ENCODE measurements around the gene ANKRD44. TPM values are rescaled to one million over a fixed set of nuclear protein-coding genes. Genes with fewer than 3 reads are reported as not detected.

Gene ANKRD44
- total RNA-seq, 2 experiments from 2014 or later, result 188 to 224 TPM

GRCh38 chr2:197273485-197273884 is 37.1 kb downstream of the ANKRD44 start:
- no peak for DNase-seq
- Mint-ChIP-seq H3K4me1 (ENCODE audit: low read depth) (peaks cover 78% of the 10 kb centered on the region), H3K27ac (no peak overlapping the region), H3K27me3 (ENCODE audit: low read depth) (no peaks in the 10 kb centered on the region), H3K9me3 (ENCODE audit: insufficient read depth) (no peaks in the 10 kb centered on the region), H3K36me3 (ENCODE audit: low read depth) (peaks cover 48% of the 10 kb centered on the region), H3K4me3 (no peak overlapping the region)
- ChIA-PET CTCF (interaction anchor here (1.3 kb wide), 1 partner anchor 160 kb away, joined by 3 read pairs; no protein-coding TSS in a partner anchor), POLR2A (interaction anchor here (0.6 to 0.7 kb wide), 3 partner anchors 12 to 36 kb away, joined by 3 to 4 read pairs (median 3); no protein-coding TSS in a partner anchor)
- ATAC-seq, result no peak

GRCh38 chr2:197270601-197271000 is 40.0 kb downstream of the ANKRD44 start:
- H3K4me3 Mint-ChIP-seq, result no peak overlapping the region
- no peaks in the 10 kb centered on the region for H3K27me3 Mint-ChIP-seq (ENCODE audit: low read depth)
- ChIA-PET CTCF (interaction anchor here (2.9 kb wide), 1 partner anchor 10 kb away, joined by 10 read pairs; no protein-coding TSS in a partner anchor), POLR2A (interaction anchor here (1.4 to 1.8 kb wide), 3 partner anchors 14 to 34 kb away, joined by 3 to 6 read pairs (median 6); no protein-coding TSS in a partner anchor)
- H3K4me1 Mint-ChIP-seq (ENCODE audit: low read depth), result peaks cover 88% of the 10 kb centered on the region
- ATAC-seq (no peak), DNase-seq (no peak)
- H3K9me3 Mint-ChIP-seq (ENCODE audit: insufficient read depth), result no peaks in the 10 kb centered on the region
- peak overlapping the region; percentile 36 for H3K27ac Mint-ChIP-seq
- H3K36me3 Mint-ChIP-seq (ENCODE audit: low read depth), result peaks cover 47% of the 10 kb centered on the region

- ChIA-PET CTCF (interaction anchor here (0.6 to 2.9 kb wide), 3 partner anchors 10 to 26 kb away, joined by 3 to 10 read pairs (median 5); no protein-coding TSS in a partner anchor), POLR2A (interaction anchor here (1.1 to 1.8 kb wide), 5 partner anchors 8 to 35 kb away, joined by 3 to 8 read pairs (median 6); no protein-coding TSS in a partner anchor)
- H3K36me3 Mint-ChIP-seq (ENCODE audit: low read depth), result peaks cover 41% of the 10 kb centered on the region
- DNase-seq (no peak), ATAC-seq (no peak)
- no peaks in the 10 kb centered on the region for H3K27me3 Mint-ChIP-seq (ENCODE audit: low read depth)
- no peaks in the 10 kb centered on the region for H3K9me3 Mint-ChIP-seq (ENCODE audit: insufficient read depth)
- peaks cover 92% of the 10 kb centered on the region for H3K4me1 Mint-ChIP-seq (ENCODE audit: low read depth)
- H3K27ac Mint-ChIP-seq, result peak overlapping the region; percentile 49
- no peak overlapping the region for H3K4me3 Mint-ChIP-seq
Observed at GRCh38 chr2:197269815-197270214, 40.8 kb downstream of the ANKRD44 start.

GRCh38 chr2:197268786-197269584 is 41.6 kb downstream of the ANKRD44 start:
- peaks cover 37% of the 10 kb centered on the region for H3K36me3 Mint-ChIP-seq (ENCODE audit: low read depth)
- ATAC-seq, result peak; percentile 54
- no peak overlapping the region for H3K4me3 Mint-ChIP-seq
- peak overlapping the region; percentile 19 for H3K27ac Mint-ChIP-seq
- DNase-seq, result no peak
- peaks cover 92% of the 10 kb centered on the region for H3K4me1 Mint-ChIP-seq (ENCODE audit: low read depth)
- POLR2A ChIA-PET, result interaction anchor here (1.1 to 1.7 kb wide), 3 partner anchors 9 to 18 kb away, joined by 3 to 8 read pairs (median 6); no protein-coding TSS in a partner anchor
- CTCF ChIA-PET, result interaction anchor here (0.6 to 1.3 kb wide), 3 partner anchors 18 to 31 kb away, joined by 3 to 5 read pairs (median 3); no protein-coding TSS in a partner anchor
- H3K9me3 Mint-ChIP-seq (ENCODE audit: insufficient read depth), result no peaks in the 10 kb centered on the region
- no peaks in the 10 kb centered on the region for H3K27me3 Mint-ChIP-seq (ENCODE audit: low read depth)

- peak overlapping the region; percentile 75 for H3K27ac Mint-ChIP-seq
- ATAC-seq (peak; percentile 62), DNase-seq (peak; percentile 55)
- H3K9me3 Mint-ChIP-seq (ENCODE audit: insufficient read depth), result no peaks in the 10 kb centered on the region
- peaks cover 99% of the 10 kb centered on the region for H3K4me1 Mint-ChIP-seq (ENCODE audit: low read depth)
- ChIA-PET POLR2A (interaction anchor here (1.4 to 1.7 kb wide), 3 partner anchors 10 to 43 kb away, joined by 3 to 8 read pairs (median 8); partner anchors contain the start of gene ANKRD44), CTCF (interaction anchor here (1.0 to 3.0 kb wide), 11 partner anchors 10 to 75 kb away, joined by 3 to 9 read pairs (median 3); no protein-coding TSS in a partner anchor)
- H3K4me3 Mint-ChIP-seq, result peak overlapping the region; percentile 52
- H3K36me3 Mint-ChIP-seq (ENCODE audit: low read depth), result peaks cover 43% of the 10 kb centered on the region
- H3K27me3 Mint-ChIP-seq (ENCODE audit: low read depth), result no peaks in the 10 kb centered on the region
Observed at GRCh38 chr2:197266477-197266876, 44.1 kb downstream of the ANKRD44 start.

GRCh38 chr2:197265924-197266323 is 44.7 kb downstream of the ANKRD44 start:
- peaks cover 97% of the 10 kb centered on the region for H3K4me1 Mint-ChIP-seq (ENCODE audit: low read depth)
- ATAC-seq, result no peak
- ChIA-PET CTCF (interaction anchor here (1.0 to 3.0 kb wide), 10 partner anchors 10 to 75 kb away, joined by 3 to 9 read pairs (median 4); no protein-coding TSS in a partner anchor), POLR2A (interaction anchor here (1.3 to 2.0 kb wide), 5 partner anchors 32 to 60 kb away, joined by 3 to 5 read pairs (median 3); partner anchors contain the start of gene ANKRD44)
- peak overlapping the region; percentile 52 for H3K4me3 Mint-ChIP-seq
- H3K9me3 Mint-ChIP-seq (ENCODE audit: insufficient read depth), result no peaks in the 10 kb centered on the region
- DNase-seq, result no peak
- H3K27ac Mint-ChIP-seq, result peak overlapping the region; percentile 75
- peaks cover 42% of the 10 kb centered on the region for H3K36me3 Mint-ChIP-seq (ENCODE audit: low read depth)
- H3K27me3 Mint-ChIP-seq (ENCODE audit: low read depth), result no peaks in the 10 kb centered on the region

- CTCF ChIA-PET, result interaction anchor here (0.7 to 3.0 kb wide), 7 partner anchors 9 to 152 kb away, joined by 3 to 9 read pairs (median 3); no protein-coding TSS in a partner anchor
- POLR2A ChIA-PET, result interaction anchor here (1.3 to 2.0 kb wide), 5 partner anchors 10 to 59 kb away, joined by 3 to 5 read pairs (median 5); partner anchors contain the start of gene ANKRD44
- DNase-seq (no peak), ATAC-seq (no peak)
- Mint-ChIP-seq H3K9me3 (ENCODE audit: insufficient read depth) (no peaks in the 10 kb centered on the region), H3K4me3 (no peak overlapping the region), H3K4me1 (ENCODE audit: low read depth) (peaks cover 95% of the 10 kb centered on the region), H3K27ac (peak overlapping the region; percentile 78), H3K36me3 (ENCODE audit: low read depth) (peaks cover 43% of the 10 kb centered on the region), H3K27me3 (ENCODE audit: low read depth) (no peaks in the 10 kb centered on the region)
Observed at GRCh38 chr2:197265036-197265435, 45.5 kb downstream of the ANKRD44 start.

- H3K4me1 Mint-ChIP-seq (ENCODE audit: low read depth), result peaks cover 93% of the 10 kb centered on the region
- CTCF ChIA-PET, result interaction anchor here (0.7 to 3.0 kb wide), 12 partner anchors 9 to 151 kb away, joined by 3 to 9 read pairs (median 3); no protein-coding TSS in a partner anchor
- peaks cover 50% of the 10 kb centered on the region for H3K36me3 Mint-ChIP-seq (ENCODE audit: low read depth)
- POLR2A ChIA-PET, result interaction anchor here (1.6 to 2.0 kb wide), 3 partner anchors 9 to 58 kb away, joined by 5 read pairs; no protein-coding TSS in a partner anchor
- DNase-seq, result no peak
- H3K27me3 Mint-ChIP-seq (ENCODE audit: low read depth), result no peaks in the 10 kb centered on the region
- H3K27ac Mint-ChIP-seq, result no peak overlapping the region
- no peak for ATAC-seq
- H3K4me3 Mint-ChIP-seq, result no peak overlapping the region
- H3K9me3 Mint-ChIP-seq (ENCODE audit: insufficient read depth), result no peaks in the 10 kb centered on the region
Observed at GRCh38 chr2:197264332-197264731, 46.2 kb downstream of the ANKRD44 start.

- Mint-ChIP-seq H3K27ac (peak overlapping the region; percentile 50), H3K36me3 (ENCODE audit: low read depth) (peaks cover 55% of the 10 kb centered on the region), H3K27me3 (ENCODE audit: low read depth) (no peaks in the 10 kb centered on the region), H3K9me3 (ENCODE audit: insufficient read depth) (no peaks in the 10 kb centered on the region), H3K4me3 (no peak overlapping the region), H3K4me1 (ENCODE audit: low read depth) (peaks cover 93% of the 10 kb centered on the region)
- ATAC-seq, result no peak
- ChIA-PET POLR2A (interaction anchor here (0.8 to 1.3 kb wide), 3 partner anchors 18 to 46 kb away, joined by 3 to 7 read pairs (median 5); no protein-coding TSS in a partner anchor), CTCF (interaction anchor here (0.9 to 1.7 kb wide), 5 partner anchors 24 to 145 kb away, joined by 3 to 5 read pairs (median 3); no protein-coding TSS in a partner anchor)
- DNase-seq, result no peak
Observed at GRCh38 chr2:197263077-197263476, 47.5 kb downstream of the ANKRD44 start.

GRCh38 chr2:197261808-197262226 is 48.8 kb downstream of the ANKRD44 start:
- Mint-ChIP-seq H3K36me3 (ENCODE audit: low read depth) (peaks cover 51% of the 10 kb centered on the region), H3K27me3 (ENCODE audit: low read depth) (no peaks in the 10 kb centered on the region), H3K9me3 (ENCODE audit: insufficient read depth) (no peaks in the 10 kb centered on the region), H3K4me1 (ENCODE audit: low read depth) (peaks cover 89% of the 10 kb centered on the region), H3K27ac (peak overlapping the region; percentile 73), H3K4me3 (peak overlapping the region; percentile 30)
- POLR2A ChIA-PET, result interaction anchor here (0.7 to 1.3 kb wide), 5 partner anchors 32 to 242 kb away, joined by 3 to 5 read pairs (median 5); partner anchors contain the start of gene ANKRD44
- CTCF ChIA-PET, result interaction anchor here (0.6 to 1.4 kb wide), 6 partner anchors 34 to 71 kb away, joined by 3 to 5 read pairs (median 4); no protein-coding TSS in a partner anchor
- peak; percentile 23 for ATAC-seq
- no peak for DNase-seq

- H3K27ac Mint-ChIP-seq, result peak overlapping the region; percentile 60
- H3K4me3 Mint-ChIP-seq, result no peak overlapping the region
- no peak for DNase-seq
- peaks cover 51% of the 10 kb centered on the region for H3K36me3 Mint-ChIP-seq (ENCODE audit: low read depth)
- POLR2A ChIA-PET, result interaction anchor here (0.9 to 5.7 kb wide), 3 partner anchors 34 to 50 kb away, joined by 3 to 87 read pairs (median 3); partner anchors contain the start of gene ANKRD44
- no peaks in the 10 kb centered on the region for H3K27me3 Mint-ChIP-seq (ENCODE audit: low read depth)
- no peak for ATAC-seq
- CTCF ChIA-PET, result no interaction called here
- peaks cover 89% of the 10 kb centered on the region for H3K4me1 Mint-ChIP-seq (ENCODE audit: low read depth)
- no peaks in the 10 kb centered on the region for H3K9me3 Mint-ChIP-seq (ENCODE audit: insufficient read depth)
Observed at GRCh38 chr2:197259470-197259999, 51.0 kb downstream of the ANKRD44 start.

All from activated CD8-positive, alpha-beta T cell treated with anti-CD3 and anti-CD28 coated beads, Interleukin-2, amount 10 ng/mL, durations not matched to agents 7 days and 5 days (primary cell).